Neural cell (in vitro differentiated cells): ENCODE results near the gene PARVB.

Source experiments
- CTCF ChIP-seq: fragments of 450-650 bp; IDR thresholded peaks from 2 replicates; pipeline ENCODE4 v1.5.1; 2014; ENCODE audit warnings: antibody characterized with exemption, mild to moderate bottlenecking, moderate library complexity; ENCODE audit not compliant: poor library complexity, severe bottlenecking
- EZH2 ChIP-seq: fragments of 200-600, 300-800 bp; shearing (Covaris generic), sonication (generic); IDR thresholded peaks from 2 replicates; pipeline ENCODE4 v1.6.1; 2014; ENCODE audit warnings: antibody characterized with exemption, low read length, borderline replicate concordance, mild to moderate bottlenecking; ENCODE audit not compliant: insufficient read depth, poor library complexity, severe bottlenecking
- MXI1 ChIP-seq: fragments of 450-650 bp; conservative IDR thresholded peaks from 2 replicates; pipeline ENCODE4 v1.6.1; 2014; ENCODE audit warnings: antibody characterized with exemption, mild to moderate bottlenecking; ENCODE audit not compliant: poor library complexity, severe bottlenecking
- POLR2AphosphoS5 ChIP-seq: IDR thresholded peaks from 2 replicates; pipeline ENCODE4 v1.6.1; 2012
- RAD21 ChIP-seq: fragments of 450-650 bp; conservative IDR thresholded peaks from 2 replicates; pipeline ENCODE4 v1.6.1; 2014; ENCODE audit warnings: antibody characterized with exemption, mild to moderate bottlenecking, moderate library complexity
- SMC3 ChIP-seq: fragments of 450-650 bp; conservative IDR thresholded peaks from 2 replicates; pipeline ENCODE4 v1.6.1; 2014; ENCODE audit warnings: antibody characterized with exemption, mild to moderate bottlenecking, moderate library complexity; ENCODE audit not compliant: poor library complexity
- TAF1 ChIP-seq: IDR thresholded peaks from 2 replicates; pipeline ENCODE4 v1.6.1; 2012; ENCODE audit warnings: low read depth

DNA sequence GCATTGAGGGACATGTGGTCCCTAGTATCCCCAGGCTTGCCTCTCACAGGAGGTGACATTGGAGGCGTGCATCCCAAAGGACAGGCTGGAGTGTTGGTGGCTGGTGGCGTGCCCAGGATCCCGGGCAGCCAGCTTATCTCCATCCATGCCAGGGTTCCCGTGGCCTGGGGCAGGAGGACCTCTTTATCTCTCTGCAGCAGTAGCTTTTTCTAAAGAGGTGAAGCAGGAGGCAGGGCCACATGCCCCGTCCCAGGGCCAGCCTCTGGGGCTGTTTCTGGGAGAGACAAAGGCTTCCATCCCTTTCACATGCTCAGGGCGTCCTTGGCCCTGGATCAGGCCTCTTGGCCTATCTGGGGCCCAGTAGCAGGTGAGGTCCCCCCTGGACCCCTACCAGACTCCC lies 176.3 kb downstream of the PARVB start:
- no peak for TF ChIP-seq CTCF
- no peak for TF ChIP-seq EZH2
- TF ChIP-seq TAF1 = no peak
- no peak for TF ChIP-seq POLR2AphosphoS5
- TF ChIP-seq MXI1 = no peak
- TF ChIP-seq RAD21 = no peak
- no peak for TF ChIP-seq SMC3
